ENCODE data around the gene SLC9A9.

DNA sequence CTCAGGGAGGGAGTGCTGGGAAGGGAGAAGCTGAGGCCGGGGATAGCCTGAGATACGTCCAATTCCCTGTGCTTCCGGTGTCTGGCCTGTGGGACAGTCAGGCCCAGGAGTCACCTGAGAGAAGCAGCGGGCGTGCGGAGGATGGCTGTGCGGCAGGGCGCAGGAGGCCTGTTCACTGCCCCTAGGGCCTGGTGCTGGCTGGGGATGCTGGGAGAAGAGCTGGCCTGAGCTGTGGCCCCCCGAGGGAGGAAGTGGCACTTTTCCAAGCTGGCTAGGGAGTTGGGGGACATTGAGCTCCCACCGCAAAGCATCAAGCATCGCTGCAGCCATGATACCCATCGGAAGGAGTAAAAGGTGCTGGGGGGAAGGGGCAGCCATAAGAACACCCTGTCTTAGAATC is 619.9 kb downstream of the SLC9A9 start:
- TF ChIP-seq, protein P1, sequence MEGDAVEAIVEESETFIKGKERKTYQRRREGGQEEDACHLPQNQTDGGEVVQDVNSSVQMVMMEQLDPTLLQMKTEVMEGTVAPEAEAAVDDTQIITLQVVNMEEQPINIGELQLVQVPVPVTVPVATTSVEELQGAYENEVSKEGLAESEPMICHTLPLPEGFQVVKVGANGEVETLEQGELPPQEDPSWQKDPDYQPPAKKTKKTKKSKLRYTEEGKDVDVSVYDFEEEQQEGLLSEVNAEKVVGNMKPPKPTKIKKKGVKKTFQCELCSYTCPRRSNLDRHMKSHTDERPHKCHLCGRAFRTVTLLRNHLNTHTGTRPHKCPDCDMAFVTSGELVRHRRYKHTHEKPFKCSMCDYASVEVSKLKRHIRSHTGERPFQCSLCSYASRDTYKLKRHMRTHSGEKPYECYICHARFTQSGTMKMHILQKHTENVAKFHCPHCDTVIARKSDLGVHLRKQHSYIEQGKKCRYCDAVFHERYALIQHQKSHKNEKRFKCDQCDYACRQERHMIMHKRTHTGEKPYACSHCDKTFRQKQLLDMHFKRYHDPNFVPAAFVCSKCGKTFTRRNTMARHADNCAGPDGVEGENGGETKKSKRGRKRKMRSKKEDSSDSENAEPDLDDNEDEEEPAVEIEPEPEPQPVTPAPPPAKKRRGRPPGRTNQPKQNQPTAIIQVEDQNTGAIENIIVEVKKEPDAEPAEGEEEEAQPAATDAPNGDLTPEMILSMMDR (IDR thresholded peaks at IDR 0.05 in 4 of 5, conservative IDR thresholded peaks at IDR 0.05 in 1 of 5) = no peak
- no peak for TF ChIP-seq POLR2A (IDR thresholded peaks at IDR 0.05)
